H9 (cell line): ENCODE data around the gene GBP2. TPM values are rescaled to one million over a fixed set of nuclear protein-coding genes. Genes with fewer than 3 reads are reported as not detected.
"Not testable (repeated sequence)": the region's sequence is repeated elsewhere in the genome, so short reads cannot be mapped to it uniquely, and the experiment has no call there.

Experiments
- DNase-seq: peaks from one replicate; pipeline ENCODE4 v3.0.0-alpha.2; 2017
- H2AFZ ChIP-seq: one replicate; pipeline ENCODE4 v1.6.1; 2013; ENCODE audit warnings: mild to moderate bottlenecking, low read length, control low read depth, moderate library complexity
- H2AK5ac ChIP-seq: 2 replicates; pipeline ENCODE4 v1.6.1; 2013; ENCODE audit warnings: low read length, control low read depth, mixed read lengths; ENCODE audit not compliant: insufficient read length
- H2BK120ac ChIP-seq: one replicate; pipeline ENCODE4 v1.6.1; 2013; ENCODE audit warnings: low read depth, mild to moderate bottlenecking, low read length, control low read depth, inconsistent platforms; ENCODE audit not compliant: poor library complexity, severe bottlenecking
- H2BK12ac ChIP-seq: 2 replicates; pipeline ENCODE4 v1.6.1; 2013; ENCODE audit warnings: low read length, control low read depth, mixed read lengths, low read depth; ENCODE audit not compliant: insufficient read length
- H2BK15ac ChIP-seq: 2 replicates; pipeline ENCODE4 v1.6.1; 2013; ENCODE audit warnings: low read depth, low read length, control low read depth
- H2BK20ac ChIP-seq: one replicate; pipeline ENCODE4 v1.6.1; 2013; ENCODE audit warnings: low read depth, mild to moderate bottlenecking, low read length, control low read depth, inconsistent platforms; ENCODE audit not compliant: poor library complexity, severe bottlenecking
- H2BK5ac ChIP-seq: 2 replicates; pipeline ENCODE4 v1.6.1; 2013; ENCODE audit warnings: low read length, control low read depth, mixed read lengths; ENCODE audit not compliant: insufficient read length
- H3K14ac ChIP-seq: 2 replicates; pipeline ENCODE4 v1.6.1; 2013; ENCODE audit warnings: low read length, control low read depth; ENCODE audit not compliant: insufficient read depth
- H3K18ac ChIP-seq: 2 replicates; pipeline ENCODE4 v1.6.1; 2013; ENCODE audit warnings: low read depth, mild to moderate bottlenecking, mixed read lengths, low read length, control low read depth; ENCODE audit not compliant: insufficient read length
- H3K23ac ChIP-seq: 2 replicates; pipeline ENCODE4 v1.6.1; 2013; ENCODE audit warnings: low read length, control low read depth, mixed read lengths, low read depth; ENCODE audit not compliant: insufficient read length
- H3K23me2 ChIP-seq: 2 replicates; pipeline ENCODE4 v1.6.1; 2013; ENCODE audit warnings: low read depth, mild to moderate bottlenecking, mixed read lengths, low read length, control low read depth; ENCODE audit not compliant: insufficient read length, poor library complexity, severe bottlenecking
- H3K27ac ChIP-seq: 2 replicates; pipeline ENCODE4 v1.5.1; 2013; ENCODE audit warnings: low read length, control low read depth, mixed read lengths, low read depth; ENCODE audit not compliant: insufficient read length
- H3K27me3 ChIP-seq: 2 replicates; pipeline ENCODE4 v1.6.1; 2013; ENCODE audit warnings: low read length, control low read depth, inconsistent platforms; ENCODE audit not compliant: insufficient read depth
- H3K4ac ChIP-seq: 2 replicates; pipeline ENCODE4 v1.6.1; 2013; ENCODE audit warnings: low read depth, mild to moderate bottlenecking, control low read depth, inconsistent platforms, low read length, moderate library complexity
- H3K4me1 ChIP-seq: 2 replicates; pipeline ENCODE4 v1.6.1; 2013; ENCODE audit warnings: low read length, control low read depth, inconsistent platforms; ENCODE audit not compliant: insufficient read depth
- H3K4me2 ChIP-seq: 2 replicates; pipeline ENCODE4 v1.6.1; 2013; ENCODE audit warnings: low read length, control low read depth, mixed read lengths; ENCODE audit not compliant: insufficient read length, insufficient read depth
- H3K56ac ChIP-seq: 2 replicates; pipeline ENCODE4 v1.6.1; 2013; ENCODE audit warnings: low read depth, mild to moderate bottlenecking, mixed read lengths, low read length, control low read depth; ENCODE audit not compliant: insufficient read length
- H3K79me1 ChIP-seq: 2 replicates; pipeline ENCODE4 v1.6.1; 2013; ENCODE audit warnings: low read depth, mild to moderate bottlenecking, moderate library complexity, low read length, control low read depth, inconsistent platforms; ENCODE audit not compliant: insufficient read depth, poor library complexity, severe bottlenecking
- H3K79me2 ChIP-seq: 2 replicates; pipeline ENCODE4 v1.6.1; 2013; ENCODE audit warnings: low read length, control low read depth, inconsistent platforms; ENCODE audit not compliant: insufficient read depth
- H3K9ac ChIP-seq: 2 replicates; pipeline ENCODE4 v1.6.1; 2013; ENCODE audit warnings: low read length, control low read depth, mixed read lengths; ENCODE audit not compliant: insufficient read length; ENCODE audit errors: extremely low read depth
- H3K9me3 ChIP-seq: one replicate; pipeline ENCODE4 v1.6.1; 2013; ENCODE audit warnings: low read depth, low read length, inconsistent platforms; ENCODE audit not compliant: control insufficient read depth
- H3T11ph ChIP-seq: one replicate; pipeline ENCODE4 v1.6.1; 2013; ENCODE audit warnings: mild to moderate bottlenecking, low read length, control low read depth, inconsistent platforms
- H4K20me1 ChIP-seq: one replicate; pipeline ENCODE4 v1.6.1; 2013; ENCODE audit not compliant: control insufficient read depth, insufficient read length, insufficient read depth
- H4K5ac ChIP-seq: 2 replicates; pipeline ENCODE4 v1.6.1; 2013; ENCODE audit warnings: low read depth, mild to moderate bottlenecking, mixed read lengths, low read length, control low read depth; ENCODE audit not compliant: insufficient read length
- H4K8ac ChIP-seq: replicated peaks from 2 replicates; pipeline ENCODE4 v1.6.1; 2013; ENCODE audit warnings: low read length, control low read depth, mixed read lengths, low read depth; ENCODE audit not compliant: insufficient read length
- H4K91ac ChIP-seq: 2 replicates; pipeline ENCODE4 v1.6.1; 2013; ENCODE audit warnings: low read depth, mild to moderate bottlenecking, moderate library complexity, mixed read lengths, low read length, control low read depth; ENCODE audit not compliant: insufficient read length
- H3K27ac Mint-ChIP-seq, 3 experiments: 2 replicates in 2 of 3; 3 replicates in 1 of 3; pipeline ENCODE4 v1.8.0; 2020 to 2021; ENCODE audit warnings: mixed read lengths in 3 of 3, mild to moderate bottlenecking in 1 of 3, moderate library complexity in 1 of 3
- H3K27me3 Mint-ChIP-seq: 2 replicates; pipeline ENCODE4 v1.8.0; 2021; ENCODE audit warnings: low read depth, mild to moderate bottlenecking, moderate library complexity, mixed read lengths
- H3K36me3 Mint-ChIP-seq, 3 experiments: 2 replicates in 2 of 3; 3 replicates in 1 of 3; pipeline ENCODE4 v1.8.0; 2020 to 2021; ENCODE audit warnings: low read depth in 3 of 3, mixed read lengths in 3 of 3; ENCODE audit not compliant: insufficient read depth in 1 of 3
- H3K4me1 Mint-ChIP-seq, 2 experiments: 2 replicates each; pipeline ENCODE4 v1.8.0; 2020; ENCODE audit warnings: mixed read lengths in 2 of 2
- H3K4me3 Mint-ChIP-seq, 2 experiments: 2 replicates in 1 of 2; 3 replicates in 1 of 2; pipeline ENCODE4 v1.8.0; 2020 to 2021; ENCODE audit warnings: mild to moderate bottlenecking in 2 of 2, mixed read lengths in 2 of 2, moderate library complexity in 1 of 2
- H3K9me3 Mint-ChIP-seq, 2 experiments: 2 replicates in 1 of 2; 3 replicates in 1 of 2; pipeline ENCODE4 v1.8.0; 2020; ENCODE audit warnings: mild to moderate bottlenecking in 2 of 2, mixed read lengths in 2 of 2, moderate library complexity in 1 of 2
- WGBS: extraction: QIAGEN DNeasy Blood & Tissue Kit; methylation state at CpG from one replicate; pipeline ENCODE4 v1.1.7; 2013; ENCODE audit warnings: missing lambda C conversion rate, low lambda C conversion rate, mixed read lengths; ENCODE audit not compliant: insufficient read length; ENCODE audit errors: extremely low coverage; 5-methylcytosine and 5-hydroxymethylcytosine counted together
- total RNA-seq: library from RNA; stranded (reverse); gene quantifications from 2 replicates; pipeline ENCODE4 v1.2.1, GENCODE V29; 2021

The GBP2 gene
- total RNA-seq, 1 experiment from 2014 or later, result not detected

- H3K4me2 ChIP-seq, H4K91ac ChIP-seq, H2BK12ac ChIP-seq, H2BK15ac ChIP-seq, H3K4me3 Mint-ChIP-seq, H3K36me3 Mint-ChIP-seq, H2AK5ac ChIP-seq, H3K4ac ChIP-seq, H3K79me1 ChIP-seq, H3K27me3 ChIP-seq, H2BK5ac ChIP-seq, H4K8ac ChIP-seq, H3K9me3 ChIP-seq, H4K5ac ChIP-seq, H3K27me3 Mint-ChIP-seq, H3K4me1 Mint-ChIP-seq, H4K20me1 ChIP-seq, H3T11ph ChIP-seq, H3K4me1 ChIP-seq, H3K23me2 ChIP-seq, H2BK20ac ChIP-seq, DNase-seq, H3K9ac ChIP-seq, H3K18ac ChIP-seq, H3K23ac ChIP-seq, H3K27ac ChIP-seq, H3K14ac ChIP-seq, H2AFZ ChIP-seq, H3K79me2 ChIP-seq, H3K27ac Mint-ChIP-seq, H3K56ac ChIP-seq, H2BK120ac ChIP-seq: not testable (repeated sequence)
- peaks cover 13 to 14% of the 10 kb centered on the region in 2 experiments for H3K9me3 Mint-ChIP-seq
- no CpG with 5 or more reads among the region's 8 CpGs for WGBS
Measured at GRCh38 chr1:89072466-89073065, 53.3 kb downstream of the GBP2 start.
